Hepatocyte (in vitro differentiated cells): ENCODE measurements around the gene KDM1B. TPM values are rescaled to one million over a fixed set of nuclear protein-coding genes. Genes with fewer than 3 reads are reported as not detected.

Source experiments
- DNase-seq: peaks from one replicate; pipeline ENCODE4 v3.0.0-alpha.2; 2016; ENCODE audit warnings: low spot score
- H2AFZ ChIP-seq: fragments of 200-600 bp; sonication (generic); 2 replicates; pipeline ENCODE4 v1.6.0; 2016; ENCODE audit warnings: antibody characterized with exemption, mild to moderate bottlenecking
- H3K27ac ChIP-seq: fragments of 200-600 bp; sonication (generic); 2 replicates; pipeline ENCODE4 v1.5.1; 2016; ENCODE audit warnings: mild to moderate bottlenecking
- H3K27me3 ChIP-seq: fragments of 200-600 bp; sonication (generic); 2 replicates; pipeline ENCODE4 v1.6.1; 2016
- H3K36me3 ChIP-seq: fragments of 200-600 bp; sonication (generic); replicated peaks from 2 replicates; pipeline ENCODE4 v1.5.1; 2016; ENCODE audit warnings: low read depth; ENCODE audit not compliant: insufficient read depth
- H3K4me1 ChIP-seq: fragments of 200-600 bp; sonication (generic); 2 replicates; pipeline ENCODE4 v1.5.1; 2016; ENCODE audit warnings: mild to moderate bottlenecking, moderate library complexity; ENCODE audit not compliant: insufficient read depth
- H3K4me2 ChIP-seq: fragments of 200-600 bp; sonication (generic); 2 replicates; pipeline ENCODE4 v1.6.0; 2016
- H3K4me3 ChIP-seq: fragments of 200-600 bp; sonication (generic); 2 replicates; pipeline ENCODE4 v1.5.1; 2016; ENCODE audit warnings: mild to moderate bottlenecking
- H3K79me2 ChIP-seq: fragments of 200-600 bp; sonication (generic); 2 replicates; pipeline ENCODE4 v1.6.0; 2017; ENCODE audit warnings: mild to moderate bottlenecking
- H3K9me2 ChIP-seq: fragments of 200-600 bp; sonication (generic); replicated peaks from 2 replicates; pipeline ENCODE4 v1.6.0; 2017; ENCODE audit warnings: mild to moderate bottlenecking; ENCODE audit not compliant: insufficient read depth
- H3K9me3 ChIP-seq: fragments of 200-600 bp; sonication (generic); 2 replicates; pipeline ENCODE4 v1.5.1; 2016; ENCODE audit warnings: low read depth, mild to moderate bottlenecking
- H4K20me1 ChIP-seq: fragments of 200-600 bp; sonication (generic); 2 replicates; pipeline ENCODE4 v1.6.0; 2016; ENCODE audit warnings: mild to moderate bottlenecking; ENCODE audit not compliant: insufficient read depth, poor library complexity, severe bottlenecking
- CTCF ChIP-seq: fragments of 200-600 bp; sonication (generic); IDR thresholded peaks from 2 replicates; pipeline ENCODE4 v1.5.1; 2016; ENCODE audit warnings: antibody characterized with exemption, mild to moderate bottlenecking; ENCODE audit not compliant: poor library complexity
- EZH2 ChIP-seq: fragments of 200-600 bp; sonication (generic); IDR thresholded peaks from 2 replicates; pipeline ENCODE4 v1.6.1; 2016; ENCODE audit warnings: antibody characterized with exemption, mild to moderate bottlenecking, borderline replicate concordance
- EZH2phosphoT487 ChIP-seq: fragments of 200-600 bp; sonication (generic); IDR thresholded peaks from one replicate; pipeline ENCODE4 v1.6.1; 2018; ENCODE audit warnings: antibody characterized with exemption, mild to moderate bottlenecking, low read depth, moderate library complexity; ENCODE audit not compliant: unreplicated experiment, severe bottlenecking
- WGBS: methylation state at CpG from one replicate; pipeline ENCODE4 v1.1.6; 2016; ENCODE audit warnings: low lambda C conversion rate; ENCODE audit errors: missing lambda C conversion rate; 5-methylcytosine and 5-hydroxymethylcytosine counted together
- polyA plus RNA-seq: library from polyadenylated mRNA; unstranded; fragments of >200 nt; fragmentation: Nextera tagmentation; extraction: Ambion mirVana; gene quantifications from 2 replicates; pipeline ENCODE4 v1.2.1, GENCODE V29; 2016
- total RNA-seq: library from RNA; depleted of rRNA; stranded (reverse); fragments of >200 nt; gene quantifications from 2 replicates; pipeline ENCODE4 v1.2.3, GENCODE V29; 2014

KDM1B gene
- total and polyA plus RNA-seq, 2 experiments from 2014 or later, result 5.9 to 9.1 TPM

- H3K27me3 ChIP-seq, result no peaks in the 10 kb centered on the region
- no peaks in the 10 kb centered on the region for H3K79me2 ChIP-seq
- H3K4me3 ChIP-seq, result no peak overlapping the region
- no peak for DNase-seq
- no peaks in the 10 kb centered on the region for H3K36me3 ChIP-seq
- H2AFZ ChIP-seq, result no peak overlapping the region
- no peaks in the 10 kb centered on the region for H3K9me2 ChIP-seq
- H3K4me2 ChIP-seq, result no peak overlapping the region
- H3K27ac ChIP-seq, result no peak overlapping the region
- TF ChIP-seq CTCF, result no peak
- TF ChIP-seq EZH2phosphoT487, result no peak
- TF ChIP-seq EZH2, result no peak
- 98% methylated on average over 3 of the region's 3 CpGs for WGBS
- H3K9me3 ChIP-seq, result no peaks in the 10 kb centered on the region
- H4K20me1 ChIP-seq, result no peaks in the 10 kb centered on the region
- no peaks in the 10 kb centered on the region for H3K4me1 ChIP-seq
Measured at GRCh38 chr6:18132346-18132745, 22.9 kb upstream of the KDM1B start.

GRCh38 chr6:18135171-18135570, 20.1 kb upstream of the KDM1B start:
- Histone ChIP-seq H4K20me1 (no peaks in the 10 kb centered on the region), H3K4me2 (no peak overlapping the region), H2AFZ (no peak overlapping the region), H3K4me3 (no peak overlapping the region), H3K27ac (peak overlapping the region; percentile 57), H3K4me1 (no peaks in the 10 kb centered on the region), H3K36me3 (no peaks in the 10 kb centered on the region), H3K79me2 (no peaks in the 10 kb centered on the region), H3K27me3 (no peaks in the 10 kb centered on the region), H3K9me2 (no peaks in the 10 kb centered on the region), H3K9me3 (no peaks in the 10 kb centered on the region)
- 97% methylated on average over 2 of the region's 2 CpGs for WGBS
- no peak for DNase-seq
- no peak for TF ChIP-seq CTCF
- TF ChIP-seq EZH2phosphoT487, result no peak
- no peak for TF ChIP-seq EZH2

GRCh38 chr6:18136260-18136659, 19.0 kb upstream of the KDM1B start:
- H3K9me3 ChIP-seq, result no peaks in the 10 kb centered on the region
- H3K27ac ChIP-seq, result peak overlapping the region; percentile 57
- no peak overlapping the region for H3K4me3 ChIP-seq
- TF ChIP-seq CTCF, result no peak
- no peak for TF ChIP-seq EZH2
- TF ChIP-seq EZH2phosphoT487, result no peak
- WGBS, result 98% methylated on average over 10 of the region's 10 CpGs
- no peaks in the 10 kb centered on the region for H3K79me2 ChIP-seq
- H4K20me1 ChIP-seq, result no peaks in the 10 kb centered on the region
- no peaks in the 10 kb centered on the region for H3K36me3 ChIP-seq
- no peak for DNase-seq
- no peaks in the 10 kb centered on the region for H3K4me1 ChIP-seq
- no peak overlapping the region for H3K4me2 ChIP-seq
- no peaks in the 10 kb centered on the region for H3K9me2 ChIP-seq
- no peaks in the 10 kb centered on the region for H3K27me3 ChIP-seq
- H2AFZ ChIP-seq, result no peak overlapping the region

- 91% methylated on average over 5 of the region's 5 CpGs for WGBS
- H3K27ac ChIP-seq, result no peak overlapping the region
- no peak overlapping the region for H2AFZ ChIP-seq
- no peak for DNase-seq
- no peak overlapping the region for H3K4me2 ChIP-seq
- H4K20me1 ChIP-seq, result no peaks in the 10 kb centered on the region
- no peak overlapping the region for H3K4me3 ChIP-seq
- H3K27me3 ChIP-seq, result no peaks in the 10 kb centered on the region
- H3K36me3 ChIP-seq, result no peaks in the 10 kb centered on the region
- H3K9me2 ChIP-seq, result no peaks in the 10 kb centered on the region
- H3K4me1 ChIP-seq, result no peaks in the 10 kb centered on the region
- no peak for TF ChIP-seq EZH2
- TF ChIP-seq CTCF, result no peak
- no peak for TF ChIP-seq EZH2phosphoT487
- no peaks in the 10 kb centered on the region for H3K9me3 ChIP-seq
- no peaks in the 10 kb centered on the region for H3K79me2 ChIP-seq
Measured at GRCh38 chr6:18138906-18139305, 16.3 kb upstream of the KDM1B start.
